Spinal cord (tissue), 4 donors: ENCODE data around the gene MYT1. TPM values are rescaled to one million over a fixed set of nuclear protein-coding genes. Genes with fewer than 3 reads are reported as not detected.

Experiments
- polyA plus RNA-seq, 2 donors: library from polyadenylated mRNA; unstranded; fragments of 120-200 nt; gene quantifications; one replicate each; pipeline ENCODE4 v1.2.1, GENCODE V29; 2013; ENCODE audit not compliant: insufficient read length in 2 of 2
- small RNA-seq: library from RNA; depleted of rRNA; stranded (forward); fragments of <200 nt; gene quantifications from one replicate; pipeline ENCODE3, GENCODE V24; 2014; ENCODE audit warnings: low replicate concordance
- total RNA-seq, 2 donors: library from RNA; depleted of rRNA in 1 of 2; stranded (reverse); fragments of 120-200 nt in 1 of 2; fragments of >200 nt in 1 of 2; gene quantifications; one replicate each; pipeline versions ENCODE4 v1.2.3 to v1.2.4, GENCODE V29; 2013 to 2014

Gene MYT1
- total and polyA plus RNA-seq, 4 donors: 6.1 to 21.4 (median 13.5) TPM

Small RNA genes within 50 kb of the gene (small RNA-seq; reads per million reads assigned to genes)
- gene AL137028.2: not detected

Other genes starting within 250 kb of the MYT1 start
- gene UCKL1, start 208.0 kb upstream of the MYT1 start, total RNA-seq: 10 to 100 TPM; 14.1 to 31.9 TPM
- 10 to 100 TPM; 56.5 to 83.7 TPM for gene UCKL1, start 208.0 kb upstream of the MYT1 start, polyA plus RNA-seq
- 10 to 100 TPM; 10.6 to 24.2 TPM for gene ZNF512B, start 194.5 kb upstream of the MYT1 start, total RNA-seq
- gene ZNF512B, start 194.5 kb upstream of the MYT1 start, polyA plus RNA-seq: 10 to 100 TPM; 43.7 to 44.7 TPM
- 1 to 10 TPM; 6.9 TPM for gene SAMD10, start 184.8 kb upstream of the MYT1 start, total RNA-seq
- 10 to 100 TPM; 41.3 to 42.9 TPM for gene SAMD10, start 184.8 kb upstream of the MYT1 start, polyA plus RNA-seq
- gene PRPF6, start 183.3 kb upstream of the MYT1 start, total RNA-seq: 10 to 100 TPM; 44.9 to 61.3 TPM
- 10 to 100 TPM; 89.2 to 92.4 TPM for gene PRPF6, start 183.3 kb upstream of the MYT1 start, polyA plus RNA-seq
- gene C20orf204, start 128.3 kb upstream of the MYT1 start, total RNA-seq: 1 to 10 TPM in 1 of 2 donors, under 1 TPM in 1; 0.69 to 1.2 TPM
- gene C20orf204, start 128.3 kb upstream of the MYT1 start, polyA plus RNA-seq: 1 to 10 TPM; 1.3 to 3.1 TPM
- gene SOX18, start 114.8 kb upstream of the MYT1 start, total RNA-seq: 1 to 10 TPM; 2.4 to 2.9 TPM
- gene SOX18, start 114.8 kb upstream of the MYT1 start, polyA plus RNA-seq: 10 to 100 TPM in 1 of 2 donors, 1 to 10 TPM in 1; 8.7 to 12.3 TPM
- 10 to 100 TPM; 35.9 to 60.0 TPM for gene TCEA2, start 101.3 kb upstream of the MYT1 start, total RNA-seq
- gene TCEA2, start 101.3 kb upstream of the MYT1 start, polyA plus RNA-seq: 100 to 1,000 TPM; 166 to 170 TPM
- gene RGS19, start 84.9 kb upstream of the MYT1 start, total RNA-seq: 10 to 100 TPM; 10.7 to 13.9 TPM
- 10 to 100 TPM; 21.0 to 21.5 TPM for gene RGS19, start 84.9 kb upstream of the MYT1 start, polyA plus RNA-seq
- 10 to 100 TPM in 1 of 2 donors, 1 to 10 TPM in 1; 5.2 to 13.9 TPM for gene OPRL1, start 84.4 kb upstream of the MYT1 start, total RNA-seq
- gene OPRL1, start 84.4 kb upstream of the MYT1 start, polyA plus RNA-seq: 10 to 100 TPM; 23.4 to 26.3 TPM
- 1 to 10 TPM; 1.8 to 2.1 TPM for gene LKAAEAR1, start 80.1 kb upstream of the MYT1 start, total RNA-seq
- 1 to 10 TPM; 7.7 to 8.4 TPM for gene LKAAEAR1, start 80.1 kb upstream of the MYT1 start, polyA plus RNA-seq
- gene NPBWR2, start 56.9 kb upstream of the MYT1 start, total RNA-seq: not detected
- not detected for gene NPBWR2, start 56.9 kb upstream of the MYT1 start, polyA plus RNA-seq
- 10 to 100 TPM; 79.6 to 86.3 TPM for gene PCMTD2, start 91.3 kb downstream of the MYT1 start, total RNA-seq
- 100 to 1,000 TPM in 1 of 2 donors, 10 to 100 TPM in 1; 96.8 to 112 TPM for gene PCMTD2, start 91.3 kb downstream of the MYT1 start, polyA plus RNA-seq